Stromal cell of bone marrow (primary cell): ENCODE results near the gene PRKN.
"Not testable (repeated sequence)": the region's sequence is repeated elsewhere in the genome, so short reads cannot be mapped to it uniquely, and the experiment has no call there.

Experiments
- DNase-seq: peaks from one replicate; pipeline ENCODE4 v3.0.0-alpha.2; 2012; ENCODE audit warnings: low read depth

The PRKN gene

DNA sequence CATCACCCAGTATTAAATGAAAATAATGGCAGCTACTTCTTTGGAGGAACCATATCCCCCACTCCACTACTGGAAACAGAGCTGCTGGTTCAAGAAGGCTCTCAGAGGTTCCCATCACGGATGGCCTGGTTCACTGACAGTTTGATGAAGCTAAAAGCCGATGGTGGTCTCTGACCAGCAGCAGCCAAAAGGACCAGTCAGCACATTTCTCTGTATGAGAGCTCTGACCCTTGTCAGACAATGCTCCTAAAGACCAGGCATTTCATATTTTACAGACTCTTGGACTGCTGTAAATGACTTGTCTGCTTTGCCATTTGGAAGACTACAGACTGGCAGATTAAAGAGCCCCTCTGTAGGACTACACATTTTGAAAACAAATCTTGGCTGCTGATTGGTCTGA lies 16.6 kb downstream of the PRKN start:
- DNase-seq: no peak

DNA sequence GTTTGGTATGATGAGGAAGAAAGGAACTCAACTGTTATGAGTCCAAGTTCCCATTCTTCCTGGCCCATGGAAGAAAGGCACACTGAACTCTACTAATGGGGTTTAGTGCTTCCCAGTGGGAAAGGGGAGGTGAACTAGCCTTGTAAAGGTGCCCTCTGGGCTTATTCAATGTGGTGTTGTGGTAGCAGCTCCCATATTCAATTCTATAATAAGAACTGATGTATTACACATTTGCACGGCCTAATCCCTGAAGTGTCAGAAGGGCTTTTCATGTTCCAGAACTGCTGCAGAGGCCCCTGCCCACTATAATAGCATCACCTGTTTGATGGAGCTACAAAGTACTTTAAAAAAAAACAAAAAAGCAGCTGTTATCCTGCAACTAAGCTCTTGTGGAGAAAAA lies 17.1 kb downstream of the PRKN start:
- DNase-seq: no peak

DNA sequence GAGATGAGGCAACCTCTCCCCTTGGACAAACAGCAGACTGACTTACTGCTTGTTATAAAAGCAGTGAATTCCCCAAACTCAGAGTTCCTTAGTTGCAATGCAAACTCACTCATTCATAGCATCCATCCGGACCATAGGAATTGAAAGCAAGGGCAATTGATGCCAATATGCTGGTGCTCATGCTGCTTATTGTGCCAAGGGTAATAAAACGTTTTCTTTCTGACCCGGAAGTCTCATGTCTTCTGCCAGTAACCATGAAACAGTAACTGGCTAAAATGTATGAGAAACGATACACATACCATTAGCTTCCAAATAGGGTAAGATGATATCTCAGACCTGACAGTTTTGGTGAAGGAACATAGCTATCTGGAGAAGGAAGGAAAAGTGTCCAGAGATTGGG lies 18.1 kb downstream of the PRKN start:
- no peak for DNase-seq

DNA sequence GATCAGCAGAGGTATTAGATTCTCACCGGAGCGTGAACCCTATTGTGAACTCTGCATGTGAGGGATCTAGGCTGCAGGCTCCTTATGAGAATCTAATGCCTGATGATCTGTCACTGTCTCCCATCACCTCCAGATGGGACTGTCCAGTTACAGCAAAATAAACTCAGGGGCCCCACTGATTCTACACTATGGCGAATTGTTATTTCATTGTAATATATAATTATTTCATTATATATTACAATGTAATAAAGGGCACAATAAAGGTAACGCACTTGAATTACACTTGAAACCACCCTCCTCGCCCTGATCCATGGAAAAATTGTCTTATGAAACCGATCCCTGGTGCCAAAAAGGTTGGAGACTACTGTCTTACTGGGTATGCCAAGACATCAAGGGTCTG lies 18.6 kb downstream of the PRKN start:
- DNase-seq: no peak

DNA sequence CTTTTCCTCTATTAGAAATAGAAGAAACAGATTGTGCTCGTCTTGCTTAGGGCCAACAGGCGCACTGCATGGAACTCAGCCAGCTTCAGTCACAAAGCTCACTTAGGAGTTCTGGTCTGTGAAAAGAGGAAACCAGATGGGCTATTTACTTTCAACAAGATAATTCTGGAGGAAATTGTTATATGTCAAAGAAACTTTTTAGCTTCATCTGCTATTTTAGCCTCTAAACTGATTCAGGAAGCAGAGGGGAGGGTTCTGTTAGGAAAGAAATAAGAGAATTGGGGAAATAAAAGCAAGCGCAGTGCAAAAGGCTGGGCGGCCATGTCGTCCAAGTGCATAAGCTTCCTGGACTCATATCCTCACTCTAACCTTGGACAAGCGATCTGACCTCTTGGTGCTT lies 21.3 kb downstream of the PRKN start:
- DNase-seq: no peak

DNA sequence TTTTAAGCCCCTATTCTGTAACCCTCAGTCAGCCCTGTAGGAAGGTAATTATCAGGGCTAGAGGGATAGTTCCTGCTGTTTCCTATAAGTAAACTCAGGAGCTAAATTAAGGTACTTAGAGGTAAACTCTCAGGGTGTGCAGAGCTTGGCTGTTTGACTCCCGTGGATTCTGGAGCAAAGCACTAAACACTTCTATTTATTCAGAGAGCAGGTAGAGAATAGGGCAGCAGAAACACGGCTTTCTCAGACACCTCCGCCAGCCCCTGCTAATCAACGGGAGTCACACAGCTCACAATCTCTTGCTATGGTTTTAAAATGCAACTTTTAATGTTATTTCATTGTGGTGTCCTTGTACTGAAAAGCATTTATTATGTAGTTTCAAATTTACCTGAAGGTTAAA lies 21.8 kb downstream of the PRKN start:
- no peak for DNase-seq

DNA sequence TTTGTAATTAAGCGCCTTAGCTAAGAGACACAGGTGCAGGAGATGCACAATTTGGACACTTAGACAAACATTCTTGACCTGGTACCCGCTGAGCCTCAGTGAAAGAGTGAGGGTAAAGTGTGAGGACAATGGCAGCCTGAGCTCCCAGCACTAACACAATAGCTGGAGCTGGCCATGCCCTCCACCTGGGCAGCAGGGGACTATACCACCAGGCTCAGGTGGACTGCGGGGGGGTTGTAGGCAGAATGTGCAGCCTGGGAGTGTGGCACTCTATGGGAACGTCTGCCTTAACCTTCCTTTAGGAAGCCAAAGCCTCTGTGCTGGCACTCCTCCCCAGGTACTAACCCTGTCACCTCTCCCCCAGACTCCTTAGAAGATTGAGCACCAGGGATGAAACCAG lies 23.6 kb downstream of the PRKN start:
- DNase-seq: no peak

DNA sequence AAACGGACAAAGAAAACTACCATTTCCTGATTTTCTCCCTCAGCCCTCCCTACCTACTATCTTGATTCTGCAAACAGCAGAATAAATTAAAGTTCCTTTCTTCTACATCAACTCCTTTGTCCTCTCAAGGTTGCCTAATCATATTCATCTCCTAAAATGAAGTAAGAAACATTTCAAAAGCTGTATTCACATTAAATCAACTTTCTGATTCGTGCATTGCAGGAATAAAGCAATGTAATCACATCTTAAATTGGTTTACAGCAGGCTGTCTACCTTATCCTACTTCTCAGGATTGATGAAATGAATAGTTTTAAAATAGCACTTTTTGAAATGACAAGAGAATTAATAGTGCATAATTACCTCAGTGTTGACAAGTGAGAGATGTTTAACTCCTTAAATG lies 25.1 kb downstream of the PRKN start:
- DNase-seq: no peak

DNA sequence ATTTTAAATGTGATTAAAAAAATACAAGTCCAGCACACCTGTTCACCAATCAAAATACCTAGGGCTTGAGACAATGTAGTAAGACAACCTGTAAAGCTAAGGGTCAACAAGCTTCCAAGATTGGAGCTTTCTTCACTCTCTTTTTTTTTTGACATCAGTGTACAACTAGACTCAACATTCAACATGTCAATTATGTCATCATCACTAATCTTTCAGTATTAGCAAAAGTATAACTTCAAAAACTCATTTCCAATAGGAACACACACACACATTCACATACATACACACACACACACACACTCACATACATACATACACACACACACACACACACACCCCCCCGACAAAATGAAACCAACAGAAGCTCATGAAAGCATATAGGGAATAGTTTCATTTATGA lies 26.0 kb downstream of the PRKN start:
- no peak for DNase-seq

DNA sequence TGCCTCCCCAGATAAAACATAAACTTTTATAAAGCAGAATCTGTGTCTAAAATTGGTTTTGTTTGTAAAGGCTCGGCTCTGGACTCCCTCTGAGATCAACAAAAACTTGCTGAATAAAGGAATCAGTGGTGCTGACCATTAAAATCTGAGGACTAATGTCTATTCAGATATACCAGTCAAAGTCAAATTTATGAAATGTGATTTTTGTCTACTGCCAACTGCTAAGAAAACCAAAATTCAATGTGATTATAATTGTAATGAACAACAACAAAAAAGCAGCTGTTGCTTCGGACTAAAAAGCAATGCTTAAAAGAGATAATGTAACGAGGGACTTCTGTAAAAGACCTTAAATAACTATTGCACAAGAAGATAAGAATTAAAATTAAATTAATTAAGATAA lies 26.6 kb downstream of the PRKN start:
- DNase-seq: no peak

DNA sequence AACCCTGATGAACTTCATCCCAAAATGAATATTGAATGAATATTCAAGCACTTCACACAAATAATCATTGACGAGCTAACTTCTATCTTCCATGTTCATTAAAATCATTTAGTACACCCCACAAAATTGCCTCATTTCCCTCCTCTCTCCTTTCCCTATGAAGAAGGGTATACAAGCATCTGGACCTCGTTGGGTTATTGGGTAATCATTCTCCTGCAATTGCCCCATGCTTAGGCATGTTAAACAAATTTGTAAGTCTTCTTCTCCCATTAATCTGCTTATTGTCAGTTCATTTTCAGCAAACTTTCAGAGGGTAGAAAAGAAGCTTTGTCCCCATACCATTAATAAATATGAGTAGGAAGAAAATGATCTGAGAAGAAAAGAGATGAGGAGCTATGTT lies 27.6 kb downstream of the PRKN start:
- DNase-seq: no peak

DNA sequence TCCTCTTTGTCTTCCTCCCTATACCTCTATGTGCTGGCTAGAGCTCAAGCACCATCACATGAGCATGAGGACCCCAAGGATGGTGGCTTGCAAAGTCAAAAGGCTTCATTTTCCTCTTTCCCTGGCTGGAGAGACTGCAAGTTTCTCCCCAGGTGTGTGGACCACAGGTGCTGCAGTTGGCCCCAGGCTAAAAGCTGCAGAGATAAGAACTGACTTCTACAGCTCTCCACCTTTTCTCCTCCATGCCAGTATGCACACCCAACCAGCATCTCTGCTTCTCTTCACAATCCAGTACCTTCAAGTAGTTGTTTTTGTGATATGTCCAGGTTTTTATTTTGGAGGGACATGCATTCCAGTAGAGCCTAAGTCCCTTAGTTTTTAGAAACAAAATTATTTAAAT lies 29.1 kb downstream of the PRKN start:
- DNase-seq: no peak

DNA sequence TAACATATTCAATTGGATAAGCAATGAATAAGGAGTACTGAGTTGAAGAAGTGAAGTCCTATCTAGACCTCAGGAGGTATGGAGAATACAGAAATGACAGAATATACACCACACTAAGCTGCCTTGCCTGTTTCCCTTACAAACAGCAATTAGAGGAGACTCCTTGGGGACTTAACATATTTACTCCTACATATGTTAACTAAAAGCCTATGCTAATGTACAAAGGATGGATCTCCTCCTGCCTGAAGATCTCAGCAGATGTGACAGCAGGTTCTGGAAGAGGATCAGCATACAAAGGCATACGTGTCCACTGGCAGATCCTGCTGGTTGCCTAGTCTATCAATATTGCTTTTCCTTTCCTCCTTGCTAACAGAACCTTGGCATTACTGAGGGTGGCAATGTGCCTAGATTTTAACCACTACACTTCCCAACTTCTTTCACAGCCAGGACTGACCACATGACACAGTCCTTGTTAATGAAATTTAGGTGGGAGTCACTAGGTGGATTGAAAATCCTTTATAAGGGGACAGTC lies 29.6 kb downstream of the PRKN start:
- DNase-seq: no peak

DNA sequence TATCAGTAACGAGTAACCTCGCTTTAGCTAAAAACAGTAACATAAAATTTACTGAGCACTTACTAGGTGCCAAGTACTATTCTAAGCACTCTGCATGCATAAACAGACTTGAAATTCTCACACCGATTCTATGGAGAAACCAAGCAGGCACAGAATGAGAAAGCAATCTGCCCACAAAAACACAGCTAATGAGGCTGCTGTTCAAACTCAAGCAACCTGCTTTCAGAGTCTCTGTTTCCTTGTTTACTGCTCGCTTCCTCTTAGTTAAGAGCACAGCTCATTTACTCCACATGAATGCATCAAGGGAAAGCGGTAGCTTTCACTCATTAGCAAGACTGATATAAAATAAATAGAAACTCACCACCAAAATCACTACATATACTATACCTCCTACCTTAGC lies 37.4 kb downstream of the PRKN start:
- no peak for DNase-seq

DNA sequence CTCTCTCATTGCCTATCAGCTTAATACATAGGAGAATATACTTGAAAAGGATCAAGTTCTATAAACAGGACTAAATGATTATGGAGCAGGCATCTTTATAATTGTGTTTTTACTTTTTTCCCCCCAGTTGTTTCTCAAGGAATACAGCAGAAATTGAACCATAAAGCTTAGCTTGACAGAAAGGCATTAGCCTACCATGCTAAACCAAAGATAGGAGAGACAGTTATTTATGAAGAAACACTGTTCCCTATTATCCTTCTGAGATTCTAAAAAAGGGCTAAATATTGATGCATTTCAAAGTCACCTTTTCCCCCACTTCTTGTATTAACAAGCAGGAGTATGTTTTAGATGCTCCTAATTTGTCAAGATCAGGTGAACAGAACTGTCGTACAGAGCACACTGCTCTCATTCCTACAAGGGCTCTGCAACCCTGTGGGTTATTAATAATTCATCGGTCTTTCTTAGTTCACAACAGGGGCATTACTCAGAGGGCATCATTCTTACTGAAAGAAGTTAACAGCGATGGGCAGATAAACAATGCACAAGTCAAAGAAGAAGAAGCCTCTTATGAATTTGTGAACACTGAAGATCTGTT lies 38.7 kb downstream of the PRKN start:
- no peak for DNase-seq

DNA sequence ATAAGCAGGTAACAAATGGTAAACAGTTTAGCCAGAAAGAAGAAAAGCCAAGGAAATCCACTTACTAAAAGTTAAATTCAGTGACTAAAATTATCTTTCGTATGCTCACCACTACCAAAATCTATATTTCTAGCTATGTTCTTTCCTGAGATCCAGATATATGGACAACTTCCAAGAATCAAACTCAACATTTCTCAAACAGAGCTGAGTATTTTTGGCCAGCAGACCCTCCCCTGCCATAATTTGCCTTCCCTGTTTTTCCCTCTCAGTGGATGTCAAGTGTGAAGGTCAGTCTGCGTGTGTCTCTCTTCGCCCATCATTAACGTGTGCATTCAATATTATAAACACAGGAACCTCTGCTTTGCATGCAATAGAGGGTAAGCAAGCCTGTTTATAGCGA lies 42.0 kb downstream of the PRKN start:
- no peak for DNase-seq

DNA sequence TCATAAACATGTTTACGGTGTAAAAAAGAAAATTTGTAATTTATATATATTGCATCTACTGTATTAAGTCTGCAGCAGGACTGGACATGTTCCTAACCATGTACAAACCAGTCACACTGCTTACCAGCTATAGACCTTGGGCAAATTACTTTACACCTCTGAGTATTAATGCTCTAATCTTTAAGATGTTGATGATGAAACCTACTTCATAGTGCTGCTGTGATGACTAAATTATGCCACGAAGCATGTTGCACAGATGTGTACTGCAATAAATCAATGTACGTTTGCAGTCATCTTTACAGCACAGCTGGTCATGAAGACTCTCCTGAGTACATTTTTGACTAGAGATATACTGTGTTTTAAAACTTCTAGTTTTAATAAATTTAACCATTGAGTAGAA lies 42.6 kb downstream of the PRKN start:
- DNase-seq: no peak

DNA sequence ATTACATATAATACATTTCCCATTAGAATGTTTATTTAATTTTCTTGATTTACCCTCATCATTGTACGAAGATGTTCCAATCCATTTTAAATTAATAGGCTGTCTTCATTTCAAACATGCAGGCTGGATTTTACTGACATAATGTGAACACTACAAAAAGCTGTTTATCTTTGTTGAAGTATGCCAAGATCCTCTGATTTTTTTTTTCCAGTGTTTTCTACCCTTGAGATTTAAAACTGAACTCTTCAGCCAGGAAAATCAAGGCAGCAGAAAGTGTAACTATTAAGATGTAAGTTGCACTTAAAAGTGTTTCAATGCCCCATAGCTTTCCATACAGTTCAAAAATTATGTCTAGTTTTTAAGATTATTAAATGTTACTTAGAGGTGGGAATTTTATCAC lies 43.5 kb downstream of the PRKN start:
- no peak for DNase-seq

DNA sequence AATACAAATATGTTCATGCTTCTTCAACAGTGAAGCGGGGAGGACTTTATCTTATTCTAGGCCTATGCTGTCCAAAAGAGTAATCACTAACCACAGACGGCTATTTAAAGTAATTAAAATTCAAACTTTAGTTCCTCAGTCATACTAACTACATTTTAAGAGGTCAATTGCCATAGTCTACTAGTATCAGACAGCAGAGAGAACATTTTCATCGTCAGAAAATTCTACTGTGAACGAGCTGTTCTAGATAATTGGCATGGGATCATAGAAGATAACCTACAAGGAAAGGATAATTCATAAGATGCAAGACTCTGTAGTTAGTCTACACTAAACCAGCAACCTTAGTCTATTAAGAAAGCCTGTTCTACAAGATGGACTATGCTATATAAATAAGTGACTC lies 44.4 kb downstream of the PRKN start:
- DNase-seq: no peak

DNA sequence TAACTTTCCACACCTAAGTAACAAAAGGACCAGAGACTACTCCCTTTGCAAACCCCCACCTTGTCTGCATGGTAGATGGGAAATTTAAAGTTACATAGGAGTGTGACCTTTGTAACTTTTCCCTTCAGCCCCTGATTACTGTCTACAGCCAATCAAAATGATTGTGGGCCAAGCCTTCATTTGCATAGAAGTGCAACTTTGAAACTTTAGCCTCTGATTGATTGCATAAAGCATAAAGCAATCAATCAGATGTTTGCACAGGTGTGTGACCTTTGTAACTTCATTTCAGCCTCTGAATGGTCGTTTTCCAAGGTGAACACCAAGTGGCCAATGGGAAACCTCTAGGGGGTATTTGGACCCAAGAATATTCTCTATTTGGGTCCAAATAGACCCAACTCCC lies 46.1 kb downstream of the PRKN start:
- DNase-seq: no peak

DNA sequence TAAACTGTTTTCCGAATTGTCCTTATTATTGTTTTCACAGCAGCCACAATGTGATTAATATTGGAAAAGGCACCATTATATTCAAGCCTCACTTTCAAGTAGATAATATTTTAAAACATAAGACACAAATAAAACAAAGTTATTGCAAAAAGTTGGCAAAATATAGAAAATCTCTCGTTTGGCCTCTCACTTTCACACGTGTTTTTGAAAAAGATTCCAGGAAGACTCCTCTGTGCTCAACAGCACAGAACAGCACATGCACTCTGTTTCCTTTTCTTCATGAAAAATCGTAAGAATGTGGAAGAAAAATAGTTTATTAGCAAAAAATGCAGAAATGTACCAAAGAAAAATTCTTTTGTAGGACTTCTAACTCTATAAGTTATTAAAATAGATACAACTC lies 46.7 kb downstream of the PRKN start:
- DNase-seq: no peak

DNA sequence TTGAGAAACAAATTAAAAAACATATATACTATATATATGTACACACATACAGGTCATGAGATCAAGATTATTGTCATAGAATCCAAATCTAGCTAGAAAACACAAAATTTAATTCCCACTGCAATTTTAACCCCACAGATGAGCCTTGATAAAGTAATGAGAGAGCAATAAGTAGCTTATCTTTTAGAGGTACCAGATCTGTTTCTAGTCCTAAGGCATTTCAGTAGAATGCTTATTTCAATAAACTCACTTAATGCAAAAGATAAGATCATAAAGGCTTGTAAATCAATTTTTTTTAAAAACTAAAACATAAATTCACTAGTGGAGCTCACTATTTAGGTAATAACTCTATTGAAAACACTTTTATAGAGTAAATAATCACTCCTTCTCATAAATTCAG lies 47.2 kb downstream of the PRKN start:
- no peak for DNase-seq

DNA sequence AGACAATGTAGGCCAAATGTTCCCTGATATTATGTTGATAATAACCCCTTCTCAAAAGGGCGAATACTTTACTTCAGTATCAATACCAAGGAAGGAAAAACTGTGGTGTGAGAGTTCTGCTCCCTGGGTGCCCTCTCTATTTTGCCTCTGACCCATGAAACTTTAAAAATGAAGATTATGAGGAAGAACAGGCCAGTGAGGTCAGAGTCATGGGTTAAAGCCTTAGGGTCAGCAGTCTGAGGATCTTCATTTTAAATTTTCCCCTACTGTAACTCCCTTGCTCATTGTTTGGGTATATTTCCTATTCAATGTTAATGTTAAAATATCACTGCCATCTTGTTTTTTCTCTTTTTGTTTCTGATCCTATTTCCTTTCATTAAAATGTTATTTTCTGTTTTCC lies 47.9 kb downstream of the PRKN start:
- no peak for DNase-seq

DNA sequence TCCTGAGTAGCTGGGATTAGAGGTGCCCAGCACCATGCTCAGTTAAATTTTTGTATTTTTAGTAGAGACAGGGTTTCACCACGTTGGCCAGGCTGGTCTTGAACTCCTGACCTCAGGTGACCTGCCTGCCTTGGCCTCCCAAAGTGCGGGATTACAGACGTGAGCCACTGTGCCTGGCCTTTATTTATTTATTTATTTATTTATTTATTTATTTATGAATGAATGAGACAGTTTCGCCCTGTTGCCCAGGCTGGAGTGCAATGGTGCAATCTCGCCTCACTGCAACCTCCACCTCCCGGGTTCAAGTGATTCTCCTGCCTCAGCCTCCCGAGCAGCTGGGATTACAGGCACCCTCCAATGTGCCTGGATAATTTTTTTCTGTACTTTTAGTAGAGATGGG lies 48.7 kb downstream of the PRKN start:
- DNase-seq: not testable (repeated sequence)

DNA sequence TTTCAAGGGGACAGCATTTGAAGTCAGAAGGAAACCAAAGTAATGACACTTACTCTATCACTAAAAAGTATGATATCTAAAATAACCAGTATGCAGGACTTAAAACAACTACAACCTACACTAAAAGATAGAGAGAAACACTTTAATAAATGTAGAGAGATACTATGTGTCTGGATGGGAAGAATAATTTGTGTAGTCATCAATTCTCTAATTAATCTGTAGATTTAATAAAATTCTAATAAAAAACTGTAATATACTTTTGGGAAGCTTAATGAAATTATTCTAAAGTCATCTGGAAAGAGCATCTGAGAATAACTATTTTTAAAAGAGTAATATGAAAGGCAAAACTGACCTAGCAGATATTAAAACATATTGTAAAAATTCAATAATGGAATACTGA lies 52.1 kb downstream of the PRKN start:
- no peak for DNase-seq
